ENCODE measurements around the gene HOXA4.

HOXA4 gene

GRCh38 chr7:27115221-27116026 is 15.1 kb downstream of the HOXA4 start:
- DNase-seq: no peak

DNA sequence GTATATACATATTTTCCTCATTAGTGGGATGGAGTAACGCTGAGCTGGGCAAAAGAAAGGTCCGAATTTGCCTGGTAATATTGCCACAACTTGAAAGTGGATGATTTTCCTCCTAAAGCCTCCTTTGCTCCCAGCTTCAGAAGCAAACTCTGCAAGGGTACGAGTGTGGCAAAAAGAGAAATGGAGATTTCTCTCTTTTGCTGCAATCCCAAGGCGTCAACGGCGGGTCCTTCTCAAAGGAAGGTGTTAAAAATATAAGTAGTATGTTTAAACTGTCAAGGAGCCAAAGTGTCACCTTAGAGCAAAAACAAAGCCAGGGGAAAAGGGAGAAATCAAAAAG is 15.7 kb downstream of the HOXA4 start:
- DNase-seq: no peak

DNA sequence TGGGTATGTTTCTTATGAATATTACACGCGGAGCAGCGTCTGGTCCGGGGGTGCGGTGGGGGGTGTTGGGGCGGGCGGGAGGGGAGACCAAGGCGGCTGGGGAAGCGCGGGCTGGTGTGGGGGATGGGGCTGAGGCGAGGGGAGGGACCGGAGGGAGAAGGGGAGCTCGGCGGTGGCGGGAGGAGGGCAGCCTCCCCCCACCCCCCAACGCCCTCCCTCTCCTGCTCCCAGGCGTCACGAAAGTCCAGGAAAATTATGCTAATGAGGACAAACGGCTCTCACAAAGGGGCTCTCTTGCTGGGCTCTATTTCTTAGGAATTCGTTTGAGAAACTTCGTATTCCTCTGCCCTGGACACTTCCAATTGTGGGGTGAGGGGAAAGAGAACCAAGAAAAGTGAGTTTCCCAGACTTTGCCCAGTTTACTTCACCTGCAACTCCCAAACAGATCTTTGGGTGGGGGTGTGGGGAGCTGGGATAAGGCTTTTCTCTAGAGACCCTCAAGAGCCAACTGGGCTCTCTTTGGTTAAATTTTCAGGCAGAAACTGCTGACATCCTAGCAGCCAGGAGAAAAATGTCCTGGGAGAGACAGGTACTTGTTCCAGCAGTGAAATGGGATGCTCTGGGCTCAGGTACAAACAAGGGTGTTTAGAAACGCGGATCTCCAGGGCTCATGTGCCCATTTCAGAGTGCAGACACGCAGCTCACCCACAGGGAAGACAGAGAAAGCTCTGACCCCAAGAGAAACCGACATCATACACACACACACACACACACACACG is 16.4 kb downstream of the HOXA4 start:
- DNase-seq: no peak

- DNase-seq: no peak
These were observed 17.3 kb downstream of the HOXA4 start for GRCh38 chr7:27112955-27113949.

DNA sequence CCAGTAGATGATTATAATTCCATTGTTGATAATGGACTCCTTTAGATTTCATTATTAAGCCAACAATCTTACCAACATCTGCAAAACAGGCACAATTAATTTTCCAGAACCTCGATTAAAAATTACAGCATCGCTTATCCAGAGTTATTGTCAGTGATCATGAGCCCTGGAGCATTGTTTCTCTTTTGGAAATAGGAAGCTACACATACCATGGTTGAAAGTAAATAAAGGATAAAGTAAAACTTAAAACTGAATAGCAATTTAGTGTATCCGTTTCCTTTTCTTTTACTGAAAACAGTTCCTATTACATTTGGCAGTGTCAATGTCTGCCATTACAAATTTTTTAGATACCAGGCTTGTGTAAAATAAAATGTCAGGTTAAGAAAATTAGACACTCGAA is 18.2 kb downstream of the HOXA4 start:
- no peak for DNase-seq

DNA sequence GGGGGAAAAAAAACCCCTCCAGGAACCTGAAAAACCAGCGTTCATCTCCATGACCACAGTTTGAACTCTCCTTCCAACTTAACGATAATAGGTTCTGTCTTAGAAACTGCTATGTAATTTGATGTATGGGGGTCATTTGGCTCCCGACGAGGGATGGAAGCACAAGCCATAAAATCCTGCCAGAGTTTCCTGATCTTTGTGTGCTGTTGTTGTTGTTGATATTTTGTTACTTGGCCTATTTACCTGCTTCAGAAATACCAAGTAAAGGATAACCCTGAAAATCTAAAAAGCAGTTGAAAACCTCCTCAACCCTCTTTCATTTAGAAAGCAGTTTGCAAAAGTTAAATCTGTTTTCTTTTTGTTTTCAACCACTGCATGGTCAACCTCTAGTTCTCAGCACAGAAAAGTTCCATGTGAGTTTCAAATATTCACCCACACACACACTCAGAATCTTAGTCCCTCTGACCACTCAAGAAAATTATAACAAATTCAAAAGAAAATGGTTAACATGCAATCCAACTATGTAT is 18.7 kb downstream of the HOXA4 start:
- DNase-seq: no peak

DNA sequence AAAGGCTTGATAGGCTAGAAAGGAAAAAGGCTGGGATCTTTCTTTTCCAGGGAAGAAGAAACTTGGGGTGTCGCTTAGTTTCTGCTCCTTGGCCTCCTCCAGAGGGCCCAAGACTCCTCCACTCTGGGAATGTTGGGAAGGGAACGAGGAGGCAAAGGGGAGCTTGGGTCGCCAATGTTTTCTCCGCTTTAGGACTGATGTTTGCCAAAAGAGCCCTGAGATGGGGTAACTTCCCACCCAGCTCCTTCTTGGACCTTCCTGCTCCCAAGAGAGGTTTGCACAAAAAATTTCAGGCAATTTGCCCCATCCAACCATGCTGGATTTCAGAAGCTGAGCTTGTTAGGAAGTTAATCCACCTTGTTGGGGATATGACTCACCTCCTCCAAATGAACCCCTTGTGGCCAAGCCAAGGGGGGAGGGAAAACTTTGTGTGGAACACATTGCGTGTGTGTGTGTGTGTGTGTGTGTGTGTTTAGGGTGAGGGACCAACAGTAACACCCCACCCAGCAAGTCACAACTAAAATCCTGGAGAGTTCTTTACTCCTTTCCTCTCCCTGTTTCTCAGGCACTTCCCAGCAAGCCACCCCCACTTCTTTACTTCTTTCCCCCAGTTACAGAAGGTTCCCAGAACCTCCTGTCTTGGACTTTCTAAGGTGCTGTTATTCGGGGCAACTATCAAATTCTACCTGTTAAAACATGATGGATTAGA is 19.4 kb downstream of the HOXA4 start:
- no peak for DNase-seq

DNA sequence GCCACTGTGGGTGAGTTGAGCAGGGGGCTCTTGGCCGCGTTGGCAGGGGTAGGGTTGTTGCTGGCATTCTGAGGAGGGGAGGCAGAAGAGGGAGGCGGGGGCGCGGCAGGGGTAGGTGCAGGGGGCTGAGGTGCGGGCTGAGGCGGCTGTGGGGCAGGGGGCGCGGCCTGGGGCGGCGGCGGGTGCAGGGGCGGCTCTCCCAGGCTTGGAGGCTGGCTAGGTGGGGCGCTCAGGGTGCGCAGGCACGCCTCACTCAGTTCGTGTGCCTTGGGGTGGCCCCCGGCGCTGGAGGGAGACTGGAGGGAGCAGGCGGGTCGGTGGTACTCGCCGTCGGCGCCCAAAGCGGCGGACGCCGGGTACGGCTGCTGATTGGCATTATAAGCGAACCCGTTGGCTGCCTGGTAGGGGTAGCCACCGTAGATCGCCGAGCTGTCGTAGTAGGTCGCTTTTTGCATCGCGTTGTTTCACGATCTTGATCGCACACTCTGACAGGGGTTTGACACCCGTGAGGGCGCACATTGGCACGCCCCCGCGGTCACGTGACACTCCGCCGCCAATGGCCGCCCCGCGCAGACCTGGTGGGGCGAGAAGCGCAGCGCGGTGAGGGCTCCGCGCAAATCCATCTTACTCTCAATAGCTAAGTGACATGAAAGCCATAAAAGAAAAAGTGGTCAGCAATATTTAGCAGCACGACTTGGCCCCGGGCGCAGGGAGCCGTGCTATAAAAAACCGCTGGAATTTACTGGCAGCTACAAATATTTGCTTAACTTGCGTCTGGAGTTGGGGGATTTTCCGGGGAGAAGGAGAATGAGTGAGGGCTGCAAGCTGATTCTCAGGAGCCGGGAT is 20.1 kb downstream of the HOXA4 start:
- DNase-seq: no peak

DNA sequence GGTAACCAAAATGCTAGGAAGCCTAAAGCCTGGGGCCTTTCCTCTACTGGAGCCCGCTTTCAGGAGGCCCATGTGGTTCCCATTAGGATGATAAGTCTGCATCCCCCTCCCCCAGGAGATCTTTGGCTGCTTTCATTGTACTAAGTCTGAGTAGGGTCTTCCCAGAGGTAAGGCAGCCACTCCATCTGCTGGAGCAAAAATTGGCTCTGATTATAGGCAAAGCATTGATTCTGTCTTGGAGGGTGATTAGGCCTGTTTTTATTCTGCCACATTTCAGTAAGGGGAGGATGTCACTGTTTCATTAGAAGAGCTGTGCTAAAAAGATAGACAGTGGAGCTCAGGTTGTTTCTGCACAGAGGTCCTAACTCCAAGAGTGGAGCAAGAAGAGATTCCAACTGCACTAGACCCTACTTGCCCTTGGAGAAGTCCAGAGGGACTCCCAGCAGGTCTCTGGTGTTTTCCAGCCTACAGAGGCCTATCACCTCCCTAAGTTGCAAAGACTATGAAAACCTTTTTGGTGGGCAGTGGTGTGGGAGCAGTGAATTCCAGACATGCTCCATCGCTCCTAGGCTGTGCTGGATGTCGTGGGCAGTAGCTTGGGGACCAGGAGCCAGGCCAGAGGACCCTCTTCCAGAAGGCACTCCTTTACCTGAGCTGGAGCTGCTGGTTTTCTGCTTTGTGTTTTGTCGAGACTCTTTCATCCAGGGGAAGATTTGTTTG is 20.9 kb downstream of the HOXA4 start:
- DNase-seq: no peak

GRCh38 chr7:27108390-27109127 is 22.0 kb downstream of the HOXA4 start:
- no peak for DNase-seq

GRCh38 chr7:27107391-27108381 is 22.9 kb downstream of the HOXA4 start:
- DNase-seq: no peak

GRCh38 chr7:27106901-27107240 is 23.7 kb downstream of the HOXA4 start:
- no peak for DNase-seq

DNA sequence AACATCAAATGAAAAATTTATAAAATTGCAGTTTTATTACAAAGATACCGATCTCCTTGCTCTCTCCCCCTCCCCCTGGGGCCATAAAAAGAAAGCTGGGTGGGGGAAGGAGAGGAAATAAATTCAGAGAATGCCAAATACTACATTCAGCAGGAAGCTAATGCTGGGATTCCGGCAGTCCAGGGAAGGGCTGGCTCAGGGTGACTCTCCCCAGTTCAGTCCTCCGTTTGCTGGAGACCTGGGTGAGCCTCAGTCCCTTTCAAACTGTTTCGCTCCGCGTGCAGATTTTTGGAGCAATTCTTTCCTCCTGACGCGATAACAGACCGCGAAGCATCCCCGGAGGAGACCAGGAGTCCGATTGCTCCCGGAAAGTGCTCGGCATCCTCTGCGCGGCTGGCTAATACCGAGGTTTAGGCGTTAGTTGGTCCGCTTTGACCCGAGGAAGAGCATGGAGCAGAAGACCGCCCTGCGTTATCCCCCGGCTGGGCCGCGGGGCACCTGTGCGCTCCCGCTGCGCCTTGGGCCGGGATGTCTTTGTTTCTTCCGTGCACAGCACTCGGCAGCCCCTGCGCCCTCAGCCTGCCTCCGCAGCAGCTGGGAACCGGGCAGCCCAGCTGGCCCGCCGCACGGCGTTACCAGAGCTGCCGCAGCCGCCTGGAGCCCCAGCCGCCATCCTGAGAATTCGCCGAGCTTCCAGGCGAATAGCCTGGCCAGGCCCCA is 24.2 kb downstream of the HOXA4 start:
- DNase-seq: no peak

GRCh38 chr7:27105301-27106031 is 25.1 kb downstream of the HOXA4 start:
- DNase-seq: no peak

DNA sequence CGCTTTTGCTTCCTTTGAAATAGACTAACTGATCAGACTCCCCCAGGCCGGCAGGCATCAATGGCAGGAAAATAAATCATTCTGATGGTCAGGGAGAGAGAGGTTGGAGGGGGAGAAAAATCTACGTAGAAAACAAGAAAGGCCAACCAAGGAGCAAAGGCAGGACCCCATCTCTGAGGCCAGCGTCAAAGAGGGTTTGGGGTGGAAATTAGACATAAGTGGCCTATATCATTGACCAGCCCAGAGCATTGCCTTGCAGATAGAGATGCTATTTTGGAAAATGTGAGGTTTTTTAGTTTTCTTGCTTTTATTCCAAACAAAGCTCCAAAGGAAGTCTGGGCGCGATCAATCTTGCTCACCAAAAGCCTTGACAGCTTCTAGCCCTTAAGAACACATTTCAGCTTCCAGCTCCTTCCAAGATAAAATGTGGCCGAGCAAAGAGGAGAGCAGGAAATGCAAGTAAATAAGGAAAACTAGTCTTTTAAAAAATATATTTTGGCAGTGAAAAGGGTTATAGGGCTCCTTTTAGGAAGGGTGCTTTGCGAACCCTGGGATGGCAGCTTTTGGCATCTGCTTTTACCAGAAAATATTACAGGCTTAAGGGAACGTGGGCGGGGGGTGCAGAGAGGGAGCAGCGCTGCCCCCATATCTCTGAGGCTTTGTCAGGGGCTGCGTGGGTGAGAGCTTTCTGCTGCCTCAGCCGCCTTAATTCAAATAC is 26.1 kb downstream of the HOXA4 start:
- DNase-seq: no peak

DNA sequence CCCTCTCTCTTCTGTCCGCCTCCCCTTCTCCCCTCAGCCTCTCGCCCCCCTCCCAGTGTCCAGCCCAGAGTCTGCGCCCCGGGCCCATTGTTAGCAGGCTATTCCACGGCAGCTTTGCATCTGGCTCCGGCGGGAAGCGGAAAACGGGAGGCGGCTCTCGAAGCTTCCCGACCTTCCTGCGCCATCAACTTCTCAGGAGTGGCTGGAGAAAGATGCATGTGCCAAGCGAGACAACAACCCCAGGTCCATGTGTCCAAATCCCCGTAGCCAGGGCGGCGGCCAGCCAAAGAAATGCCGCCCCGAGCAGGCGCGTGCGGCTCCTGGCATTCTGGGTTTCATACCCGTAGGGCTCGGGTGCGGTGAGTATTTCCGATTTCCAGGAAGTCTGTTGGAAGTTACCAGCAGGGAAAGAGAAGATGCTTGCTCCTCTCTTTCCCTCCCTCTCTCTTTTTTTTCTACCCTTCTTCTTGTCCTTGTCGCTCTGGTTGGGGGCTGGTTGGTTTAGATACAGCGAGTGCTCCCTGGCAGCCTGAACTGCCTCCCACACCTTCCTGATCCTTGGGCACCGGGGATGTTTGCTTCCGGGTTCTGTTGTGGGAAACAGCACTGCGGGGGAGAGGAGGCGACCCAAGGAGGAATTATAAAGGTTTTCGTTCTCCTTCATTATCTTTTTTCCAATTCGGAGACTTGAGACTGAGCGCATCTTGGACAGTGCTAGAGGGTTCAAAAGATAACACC is 26.9 kb downstream of the HOXA4 start:
- DNase-seq: no peak
